GM12873 (cell line): Measurements from ENCODE around the gene PDE11A.

Experiments
- CTCF ChIP-seq: IDR thresholded peaks from 2 replicates; pipeline ENCODE4 v1.5.1; 2012; ENCODE audit warnings: low read depth, mild to moderate bottlenecking, moderate library complexity, low read length, control low read depth; ENCODE audit not compliant: insufficient read depth; ENCODE audit errors: missing control alignments

The PDE11A gene

GRCh38 chr2:177669201-177669600, 403.4 kb downstream of the PDE11A start:
- no peak for TF ChIP-seq CTCF

- no peak for TF ChIP-seq CTCF
Observed at GRCh38 chr2:177668617-177669016, 404.0 kb downstream of the PDE11A start.

DNA sequence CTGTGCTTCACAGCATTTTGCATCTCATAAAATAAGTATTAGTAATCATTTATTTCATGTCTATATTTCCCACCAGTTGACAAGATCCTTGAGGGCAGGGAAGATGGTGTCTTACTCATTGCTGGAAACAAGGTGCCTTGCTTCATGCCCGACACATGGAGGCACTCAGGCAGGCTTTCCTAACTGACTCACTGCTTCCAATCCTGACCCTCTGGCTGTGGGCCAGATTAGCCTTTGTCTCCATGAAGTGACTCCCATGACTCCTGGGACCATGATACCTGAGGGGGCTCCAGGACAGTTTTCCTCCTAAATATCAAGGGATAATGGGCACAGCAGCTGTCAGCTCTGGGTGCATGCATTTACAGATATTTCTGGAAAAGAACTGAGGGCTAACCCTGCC, 405.0 kb downstream of the PDE11A start:
- TF ChIP-seq CTCF: no peak

DNA sequence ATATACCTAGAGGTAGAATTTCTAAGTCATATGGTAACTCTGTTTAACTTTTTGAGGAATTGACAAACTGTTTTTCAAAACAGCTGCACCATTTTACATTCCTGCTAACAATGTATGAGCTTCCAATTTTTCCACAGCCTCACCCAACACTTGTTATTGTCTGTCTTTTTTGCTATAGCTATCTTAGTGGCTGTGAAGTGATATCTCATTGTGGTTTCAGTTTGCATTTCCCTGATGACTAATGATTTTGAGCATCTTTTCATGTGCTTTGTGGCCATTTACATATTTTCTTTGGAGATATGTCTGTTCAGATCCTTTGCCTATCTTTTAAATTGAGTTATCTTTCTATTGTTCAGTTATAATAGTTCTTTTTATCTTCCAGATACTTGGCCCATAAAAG, 406.2 kb downstream of the PDE11A start:
- no peak for TF ChIP-seq CTCF

GRCh38 chr2:177665948-177666347, 406.6 kb downstream of the PDE11A start:
- TF ChIP-seq CTCF: no peak

DNA sequence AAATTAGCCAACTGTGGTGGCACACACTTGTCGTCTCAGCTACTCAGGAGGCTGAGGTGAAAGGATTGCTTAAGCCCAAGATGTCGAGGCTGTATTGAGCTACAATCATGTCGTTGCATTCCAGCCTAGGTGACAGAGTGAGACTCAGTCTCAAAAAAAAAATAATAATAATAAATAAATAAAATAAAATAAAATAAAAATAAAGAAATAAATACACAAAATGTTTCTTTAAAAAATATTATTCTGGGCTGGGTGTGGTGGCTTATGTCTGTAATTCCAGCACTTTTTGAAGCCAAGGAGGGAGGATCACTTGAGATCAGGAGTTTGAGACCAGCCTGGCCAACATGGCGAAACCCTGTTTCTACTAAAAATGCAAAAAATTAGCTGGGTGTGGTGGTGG, 407.2 kb downstream of the PDE11A start:
- TF ChIP-seq CTCF: no peak

DNA sequence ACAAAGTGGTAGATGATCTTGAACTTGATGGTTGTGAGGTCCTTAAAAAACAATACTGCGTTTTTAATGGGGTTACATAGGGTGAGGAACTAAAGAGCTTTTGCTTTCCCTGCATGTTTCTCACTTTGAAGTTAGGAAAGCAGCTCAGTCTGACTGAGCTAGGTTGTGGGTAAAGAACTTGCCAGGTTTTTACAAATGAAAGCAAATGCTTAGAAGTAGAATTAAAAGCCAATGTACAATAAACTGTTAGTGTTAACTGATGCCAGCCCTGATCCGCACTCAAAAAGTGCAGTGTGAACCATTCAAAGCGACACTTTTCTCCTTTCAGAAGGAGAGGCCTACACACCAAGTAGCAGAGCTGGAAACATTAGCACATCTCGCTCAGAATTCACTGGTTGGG, 409.7 kb downstream of the PDE11A start:
- TF ChIP-seq CTCF: no peak
